Upper lobe of left lung (tissue), 4 donors: ENCODE results near the gene MAPK14.

Source experiments
- CTCF ChIP-seq, 6 experiments: fragments of 450-650 bp in 4 of 6; fragments of 200-600 bp in 2 of 6; sonication (generic) in 2 of 6; IDR thresholded peaks; one replicate each; pipeline ENCODE4 v1.5.1; 2016 to 2019; ENCODE audit warnings: antibody characterized with exemption in 6 of 6
- POLR2A ChIP-seq, 4 donors: fragments of 450-650 bp; IDR thresholded peaks; one replicate each; pipeline ENCODE4 v1.5.1; 2016 to 2017; ENCODE audit warnings: antibody characterized with exemption in 4 of 4, mild to moderate bottlenecking in 2 of 4
- POLR2AphosphoS5 ChIP-seq, 2 donors: sonication (generic); formaldehyde crosslinking; IDR thresholded peaks; one replicate each; pipeline ENCODE4 v1.5.1; 2017; ENCODE audit warnings: antibody characterized with exemption in 2 of 2

GRCh38 chr6:36110863-36111262 is 83.3 kb downstream of the MAPK14 start:
- TF ChIP-seq CTCF (IDR thresholded peaks at IDR 0.05) (no peak), POLR2A (IDR thresholded peaks at IDR 0.05) (no peak), POLR2AphosphoS5 (IDR thresholded peaks at IDR 0.05) (no peak)
